Mucosa of gallbladder (tissue), 1 donor: ENCODE data around the gene MRPS16. TPM values are rescaled to one million over a fixed set of nuclear protein-coding genes. Genes with fewer than 3 reads are reported as not detected.
"Not testable (repeated sequence)": the region's sequence is repeated elsewhere in the genome, so short reads cannot be mapped to it uniquely, and the experiment has no call there.

Source experiments
- DNase-seq: peaks from one replicate; pipeline ENCODE4 v3.0.0-alpha.2; 2020; ENCODE audit warnings: low spot score
- total RNA-seq: library from RNA; stranded (reverse); gene quantifications from one replicate; pipeline ENCODE4 v1.2.1, GENCODE V29; 2021
- donor health status: DM: no; HTN: no; CAD: no.

The MRPS16 gene
- 84.2 TPM for total RNA-seq

DNA sequence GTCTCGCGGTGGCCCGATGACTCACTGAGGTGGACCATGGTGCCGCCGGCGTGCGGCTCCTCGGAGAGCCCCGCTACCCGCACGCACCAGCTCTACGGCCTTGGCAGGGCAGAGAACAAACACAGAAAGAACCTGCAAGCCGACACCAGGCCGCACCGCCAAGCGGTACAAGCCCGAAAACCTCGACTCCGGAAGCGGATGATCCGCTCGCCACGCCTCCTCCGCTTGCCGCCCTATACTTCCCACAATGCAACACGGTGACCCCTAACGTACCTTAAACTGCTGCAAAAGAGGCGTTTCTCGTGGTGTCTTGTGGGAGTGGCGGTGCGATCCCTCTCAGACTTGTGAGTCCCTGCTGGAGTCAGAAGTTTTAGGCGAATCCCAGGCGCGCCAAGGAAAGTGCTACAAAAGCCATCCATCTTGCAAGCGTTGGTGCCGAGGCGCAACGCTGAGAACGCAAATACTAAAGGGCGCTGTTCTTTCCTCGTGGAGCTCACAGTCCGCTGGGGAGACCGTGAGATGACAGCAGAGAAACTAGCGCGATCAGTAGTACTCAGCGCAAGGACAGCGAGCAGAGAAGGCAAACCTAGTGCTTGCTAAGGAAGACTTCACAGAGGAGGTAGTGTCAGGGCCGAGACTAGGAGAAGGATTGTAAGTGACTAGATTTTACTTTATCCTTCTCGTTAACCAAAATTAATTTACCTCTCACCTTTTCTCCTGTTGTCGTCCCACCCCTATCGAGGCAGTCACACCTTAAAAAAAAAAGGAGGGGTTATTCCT lies at the start of gene MRPS16:
Gene MRPS16, minus strand, starts transcription at position 200 of the 780 bp plus-strand sequence. Its CDS starts 162 bp downstream, at position 38.
- peak; percentile 97 for DNase-seq

DNA sequence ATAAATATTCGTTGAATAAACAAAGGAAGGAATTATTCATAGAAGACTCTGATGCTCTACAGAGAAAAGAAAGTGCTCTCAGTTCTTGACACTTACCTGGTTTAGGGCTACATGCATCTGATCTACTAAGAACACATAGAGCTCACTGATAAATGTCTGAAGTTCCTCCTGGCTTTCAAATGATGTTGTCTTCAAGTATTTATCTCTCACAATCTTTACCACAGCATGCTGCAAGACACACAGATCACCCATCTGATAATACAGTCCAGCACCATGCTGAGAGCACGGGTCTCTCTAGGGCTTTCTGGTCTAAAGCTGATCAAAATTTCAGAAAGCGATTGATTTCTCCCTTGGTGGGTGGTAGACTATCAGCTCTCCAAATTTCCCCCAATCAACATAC lies 44.5 kb upstream of the MRPS16 start:
- DNase-seq = no peak

DNA sequence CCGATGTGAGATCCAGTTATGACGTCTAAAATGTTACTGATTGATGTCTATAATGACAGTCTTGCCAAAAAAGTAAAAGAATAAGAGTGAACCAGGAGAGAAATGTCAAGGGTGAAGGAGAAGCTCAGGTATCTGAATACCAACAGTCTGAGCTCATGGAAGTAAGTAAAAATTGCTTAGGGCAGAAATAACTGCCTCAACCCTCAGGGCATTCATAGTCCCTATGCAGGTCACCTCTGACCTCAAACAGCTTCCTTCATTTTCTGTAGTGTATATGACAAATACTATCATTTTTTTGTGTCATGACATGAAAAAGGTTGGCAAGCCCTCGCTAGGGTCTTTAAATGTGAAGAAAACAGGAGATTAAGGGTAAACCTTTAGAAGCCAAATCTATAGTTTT lies 41.0 kb upstream of the MRPS16 start:
- no peak for DNase-seq

DNA sequence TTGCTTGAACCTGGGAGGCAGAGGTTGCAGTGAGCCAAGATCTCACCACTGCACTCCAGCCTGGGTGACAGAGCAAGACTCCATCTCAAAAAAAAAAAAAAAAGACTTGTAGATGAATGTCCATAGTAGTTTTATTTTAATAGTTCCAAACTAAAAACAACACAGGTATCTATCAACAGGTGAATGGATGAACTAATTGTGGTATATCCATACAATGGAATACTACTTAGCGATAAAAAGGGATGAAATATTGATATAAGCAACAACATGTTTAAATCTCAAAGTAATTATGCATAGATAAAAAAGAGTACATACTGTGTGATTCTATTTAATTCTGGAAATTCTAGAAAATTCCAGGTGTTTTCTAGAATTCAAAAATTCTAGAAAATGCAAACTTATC lies 37.5 kb upstream of the MRPS16 start:
- no peak for DNase-seq

DNA sequence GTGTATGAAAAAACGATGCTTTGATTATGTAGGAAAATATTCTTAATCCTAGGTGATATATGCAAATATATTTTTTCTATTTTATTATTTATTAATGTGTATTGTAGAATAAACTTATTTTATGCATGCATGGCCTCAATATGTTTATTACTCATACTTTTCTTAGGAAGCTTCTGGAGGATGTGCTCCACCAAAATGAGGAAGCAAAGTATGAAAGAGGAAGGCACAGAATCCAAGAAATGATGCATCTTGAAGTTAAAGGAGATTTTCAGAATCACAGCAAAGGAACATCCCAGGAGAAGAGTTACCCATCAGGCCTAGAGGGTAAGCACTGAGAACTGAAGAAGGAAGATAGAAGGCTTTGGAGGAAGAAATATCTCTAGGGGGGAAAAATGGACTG lies 35.0 kb upstream of the MRPS16 start:
- no peak for DNase-seq

DNA sequence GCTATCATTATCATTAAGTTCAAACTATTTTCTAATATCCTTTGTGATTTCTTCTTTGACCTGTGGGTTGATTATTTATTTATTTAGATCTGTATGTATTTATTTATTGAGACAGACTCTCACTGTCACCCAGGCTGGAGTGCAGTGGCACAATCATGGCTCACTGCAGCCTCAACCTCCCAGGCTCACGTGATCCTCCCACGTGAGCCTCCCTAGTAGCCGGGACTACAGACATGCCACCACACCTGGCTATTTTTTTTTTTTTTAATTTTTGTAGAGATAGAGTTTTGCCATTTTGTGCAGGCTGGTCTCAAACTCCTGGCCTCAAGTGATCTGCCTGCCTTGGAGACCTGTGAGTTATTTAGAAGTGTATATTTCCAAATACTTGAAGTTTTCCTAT lies 28.7 kb upstream of the MRPS16 start:
- no peak for DNase-seq

DNA sequence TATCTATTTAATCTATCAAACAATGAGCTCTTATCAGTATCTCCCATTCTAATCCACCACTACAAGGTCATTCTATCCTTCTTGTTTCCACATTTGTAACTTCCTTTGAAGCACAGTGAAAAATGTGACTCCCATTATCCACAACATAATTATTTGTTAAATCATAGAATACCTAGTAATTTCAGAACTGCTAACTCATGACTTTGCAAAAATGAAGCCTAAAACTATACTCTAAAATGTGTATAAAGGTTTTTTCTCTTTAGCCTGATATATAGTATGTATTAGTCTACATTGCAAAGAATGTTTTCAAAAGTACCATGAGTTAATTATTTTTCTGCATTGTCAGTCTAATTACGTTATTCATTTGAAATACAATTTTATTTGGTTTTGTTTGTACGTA lies 12.0 kb upstream of the MRPS16 start:
- no peak for DNase-seq

DNA sequence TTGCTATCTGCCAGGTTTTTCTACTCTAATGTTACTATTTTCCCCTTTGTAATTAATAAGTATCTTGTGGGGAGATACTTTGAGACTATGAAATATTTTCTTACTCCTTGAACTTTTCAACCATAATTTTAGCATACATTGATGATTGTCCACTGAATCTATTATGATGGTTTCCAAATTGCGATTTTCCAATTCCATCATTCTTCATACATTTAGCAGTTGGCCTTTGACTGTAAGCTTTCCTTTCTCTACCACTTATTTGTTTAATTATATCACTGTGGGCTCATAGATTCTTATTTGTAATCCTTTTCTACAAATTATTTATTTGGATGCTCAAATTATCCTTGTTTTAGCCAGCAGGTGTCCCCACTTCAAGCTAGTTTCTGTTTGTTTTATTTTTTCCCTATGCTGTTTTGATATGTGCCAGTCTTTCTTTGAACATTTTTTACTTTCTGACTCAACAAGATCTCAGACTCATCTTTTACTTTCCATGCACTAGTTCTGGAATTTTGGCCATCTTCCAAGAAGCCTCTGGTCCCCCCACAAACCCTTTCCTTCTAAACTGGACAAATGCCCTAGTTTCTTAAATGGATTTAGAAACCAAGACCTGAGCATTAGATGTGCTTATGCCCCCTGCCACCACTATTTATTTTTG lies 11.4 kb upstream of the MRPS16 start:
- DNase-seq = no peak

DNA sequence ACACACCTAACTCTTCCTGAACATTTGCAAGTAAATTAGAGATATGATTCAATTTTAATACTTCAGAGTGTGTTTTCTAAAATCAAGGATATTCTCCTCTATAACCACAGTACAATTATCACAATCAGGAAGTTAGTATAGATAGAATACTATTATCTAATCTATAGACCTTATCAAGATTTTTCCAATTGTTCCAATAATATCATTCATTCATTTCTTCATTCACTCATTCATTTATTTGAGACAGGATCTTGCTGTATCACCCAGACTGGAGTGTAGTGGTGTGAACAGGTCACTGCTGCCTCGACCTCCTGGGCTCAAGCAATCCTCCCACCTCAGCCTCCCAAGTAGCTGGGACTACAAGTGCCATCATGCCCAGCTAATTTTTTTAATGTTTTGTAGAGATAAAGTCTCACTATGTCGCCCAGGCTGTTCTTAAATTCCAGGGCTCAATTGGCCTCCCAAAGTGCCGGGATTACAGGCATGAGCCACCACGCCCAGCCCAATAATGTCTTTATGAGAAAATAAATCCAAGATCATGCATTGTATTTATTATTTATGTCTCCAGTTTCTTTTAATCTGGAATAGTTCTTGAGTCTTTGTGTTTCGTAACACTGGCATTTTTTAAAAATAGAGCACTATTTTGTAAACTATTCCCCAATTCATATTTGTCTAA lies 10.6 kb upstream of the MRPS16 start:
- no peak for DNase-seq

DNA sequence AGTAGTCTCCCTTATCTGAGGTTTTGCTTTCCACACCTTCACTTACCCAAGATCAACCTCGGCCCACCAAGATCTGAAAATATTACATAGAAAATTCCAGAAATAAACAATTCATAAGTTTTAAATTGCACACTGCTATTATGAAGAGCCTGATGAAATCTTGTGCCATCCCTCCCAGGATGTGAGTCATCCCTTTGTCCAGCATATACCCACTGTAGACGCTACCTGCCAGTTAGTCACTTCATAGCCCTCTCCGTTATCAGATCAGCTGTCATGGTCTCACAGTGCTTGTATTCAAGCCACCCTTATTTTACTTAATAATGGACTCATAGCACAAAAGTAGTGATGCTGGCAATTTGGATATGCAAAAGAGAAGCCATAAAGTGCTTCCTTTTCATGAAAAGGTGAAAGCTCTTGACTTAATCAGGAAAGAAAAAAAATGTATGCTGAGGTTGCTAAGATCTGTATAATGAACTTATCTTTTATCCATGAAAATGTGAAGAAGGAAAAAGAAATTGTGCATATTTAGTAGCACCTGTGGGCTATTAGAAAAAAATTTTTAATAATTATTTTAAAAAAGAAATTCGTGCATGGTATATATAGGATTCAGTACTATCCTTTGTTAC lies 9.8 kb upstream of the MRPS16 start:
- DNase-seq = no peak

DNA sequence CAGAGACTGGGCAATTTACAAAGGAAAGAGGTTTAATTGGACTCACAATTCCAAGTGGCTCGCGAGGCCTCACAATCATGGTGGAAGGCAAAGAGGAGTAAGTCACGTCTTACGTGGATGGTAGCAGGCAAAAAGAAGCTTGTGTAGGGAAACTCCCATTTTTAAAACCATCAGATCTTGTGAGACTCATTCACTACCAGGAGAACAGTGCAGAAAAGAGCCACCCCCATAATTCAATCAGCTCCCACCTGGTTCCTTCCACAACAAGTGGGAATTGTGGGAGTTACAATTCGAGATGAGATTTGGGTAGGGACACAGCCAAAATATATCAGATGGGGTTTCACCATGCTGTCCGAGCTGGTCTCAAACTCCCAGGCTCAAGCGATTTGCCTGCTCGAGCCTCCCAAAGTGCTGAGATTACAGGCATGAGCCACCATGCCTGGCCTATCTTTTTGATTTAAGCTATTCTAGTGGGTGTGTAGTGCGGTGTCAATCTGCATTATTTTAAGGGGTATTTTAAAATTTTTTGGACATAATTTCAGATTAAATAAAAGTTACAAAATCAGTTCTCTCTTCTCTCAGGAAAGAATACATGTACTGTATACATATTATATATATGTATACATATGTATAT lies 9.0 kb upstream of the MRPS16 start:
- no peak for DNase-seq

DNA sequence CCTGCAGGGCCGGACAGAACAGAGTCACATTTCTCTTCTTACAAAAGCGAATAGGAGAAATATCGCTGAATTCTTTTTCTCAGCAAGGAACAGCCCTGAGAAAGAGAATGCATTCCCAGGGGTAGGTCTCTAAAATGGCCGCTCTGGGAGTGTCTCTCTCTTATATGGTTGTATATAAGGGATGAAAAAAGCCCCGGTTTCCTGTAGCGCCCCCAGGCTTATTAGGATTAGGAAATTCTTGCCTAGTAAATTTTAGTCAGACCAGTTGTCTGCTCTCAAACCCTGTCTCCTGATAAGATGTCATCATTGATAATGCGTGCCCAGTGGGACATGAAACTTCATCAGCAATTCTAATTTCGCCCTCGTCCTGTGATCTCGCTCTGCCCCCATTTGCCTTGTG lies 6.2 kb upstream of the MRPS16 start:
- DNase-seq = not testable (repeated sequence)

DNA sequence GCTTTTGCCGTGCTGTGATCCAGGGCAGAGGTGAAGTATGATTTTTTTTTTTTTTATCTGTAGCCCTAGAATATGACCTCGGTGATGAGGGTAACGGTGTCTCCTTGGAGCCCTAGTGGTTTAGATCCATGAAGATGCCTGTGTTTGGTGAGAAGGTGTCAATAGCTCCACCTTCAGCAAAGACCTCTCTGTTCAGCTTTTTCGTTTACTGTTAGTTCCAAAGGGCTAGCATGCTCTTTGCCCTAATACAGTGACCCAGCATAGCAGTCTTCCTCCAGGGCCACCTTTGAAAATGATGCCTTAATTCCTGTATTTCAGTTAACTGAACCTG lies 746 bp upstream of the MRPS16 start:
- no peak for DNase-seq

DNA sequence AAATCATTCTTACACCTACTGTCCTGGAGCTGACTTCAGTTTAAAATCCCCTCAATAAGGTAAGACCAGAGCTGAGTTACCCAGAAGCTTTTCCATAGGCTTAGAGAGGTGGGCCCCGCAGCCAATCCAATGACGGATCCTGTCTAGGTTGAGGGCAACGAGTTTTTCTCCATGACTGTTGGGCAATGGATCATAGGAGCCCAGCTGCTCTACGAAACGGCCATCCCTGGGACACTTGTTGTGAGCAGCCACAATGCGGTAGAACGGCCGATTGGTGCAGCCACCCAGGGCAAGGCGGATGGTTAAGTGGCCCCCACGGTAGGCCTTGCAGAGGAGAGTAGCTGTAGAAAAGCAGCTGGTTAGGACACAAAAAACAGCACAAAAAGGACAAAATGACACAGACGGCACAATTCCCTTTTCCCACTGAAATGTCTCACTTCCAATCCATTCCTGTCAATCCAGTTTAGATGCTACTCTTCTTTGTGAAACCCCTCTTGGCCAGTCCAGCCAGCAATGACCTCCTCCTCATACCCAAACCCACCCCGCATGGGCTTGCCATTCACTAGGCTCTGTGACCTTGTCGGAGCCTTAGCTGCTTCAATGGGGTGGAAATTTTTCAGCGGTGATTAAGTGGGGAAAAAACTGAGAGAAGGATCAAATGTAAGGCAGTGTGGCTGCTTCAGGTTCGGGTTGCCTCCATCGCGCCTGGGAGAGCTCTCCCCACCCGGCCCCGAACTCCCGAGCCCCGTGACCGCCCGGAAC lies 580 bp downstream of the MRPS16 start:
- DNase-seq = no peak

DNA sequence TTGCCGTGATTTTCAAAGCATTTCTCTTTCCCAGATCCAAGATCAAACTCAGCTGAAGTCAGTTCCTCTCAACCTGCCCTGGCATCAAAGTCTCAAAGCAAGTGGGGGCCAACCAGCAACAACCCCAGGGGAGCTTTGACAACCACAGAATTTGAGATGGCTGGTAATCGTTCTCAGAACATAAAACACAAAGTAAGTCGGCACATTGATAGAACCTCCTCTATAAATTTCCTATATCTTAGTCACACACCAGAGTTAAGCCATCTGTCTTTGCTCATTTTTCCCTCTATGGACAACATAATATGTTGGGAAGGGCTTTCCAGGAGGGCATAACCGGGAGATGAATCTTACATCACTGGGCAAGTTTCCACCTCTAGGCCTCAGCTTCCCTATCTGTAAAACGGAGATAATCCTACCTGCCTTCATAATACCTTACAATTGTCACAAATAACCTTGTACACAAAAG lies 4.2 kb downstream of the MRPS16 start:
- DNase-seq = no peak

DNA sequence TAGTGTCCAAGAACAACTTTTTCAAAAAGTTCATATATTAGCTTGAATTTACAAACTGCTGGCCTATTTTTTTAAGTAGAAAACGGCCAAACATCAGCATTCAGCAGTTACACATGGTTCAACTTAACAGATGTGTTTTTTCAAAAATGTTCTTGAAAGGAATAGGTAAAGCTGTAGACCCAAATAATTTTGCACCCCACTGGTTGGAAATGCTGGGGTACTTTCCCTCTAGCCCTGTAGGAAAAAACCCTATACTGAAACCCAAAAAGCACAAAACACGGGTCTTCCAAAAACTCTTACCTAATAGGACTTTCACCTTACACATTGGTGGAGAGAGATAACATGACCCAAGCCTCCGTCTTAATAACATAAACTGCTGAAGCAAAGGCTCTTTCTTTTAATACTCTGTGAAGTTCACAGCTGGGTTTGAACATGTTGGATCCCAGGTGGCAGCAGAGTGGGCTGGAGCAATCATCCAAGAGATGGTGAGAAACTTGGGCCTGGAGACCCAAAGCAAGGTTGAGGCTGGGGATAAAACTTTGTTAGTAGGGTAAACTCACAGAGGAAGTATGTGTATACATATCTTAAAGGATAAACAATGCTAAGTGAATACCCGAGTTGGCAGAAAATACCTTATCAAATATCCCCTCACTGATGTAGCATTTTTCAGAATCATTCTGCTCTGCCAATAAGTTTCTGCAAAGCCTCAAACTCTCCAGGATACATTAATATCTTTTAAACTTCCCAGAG lies 4.8 kb downstream of the MRPS16 start:
- DNase-seq = no peak

DNA sequence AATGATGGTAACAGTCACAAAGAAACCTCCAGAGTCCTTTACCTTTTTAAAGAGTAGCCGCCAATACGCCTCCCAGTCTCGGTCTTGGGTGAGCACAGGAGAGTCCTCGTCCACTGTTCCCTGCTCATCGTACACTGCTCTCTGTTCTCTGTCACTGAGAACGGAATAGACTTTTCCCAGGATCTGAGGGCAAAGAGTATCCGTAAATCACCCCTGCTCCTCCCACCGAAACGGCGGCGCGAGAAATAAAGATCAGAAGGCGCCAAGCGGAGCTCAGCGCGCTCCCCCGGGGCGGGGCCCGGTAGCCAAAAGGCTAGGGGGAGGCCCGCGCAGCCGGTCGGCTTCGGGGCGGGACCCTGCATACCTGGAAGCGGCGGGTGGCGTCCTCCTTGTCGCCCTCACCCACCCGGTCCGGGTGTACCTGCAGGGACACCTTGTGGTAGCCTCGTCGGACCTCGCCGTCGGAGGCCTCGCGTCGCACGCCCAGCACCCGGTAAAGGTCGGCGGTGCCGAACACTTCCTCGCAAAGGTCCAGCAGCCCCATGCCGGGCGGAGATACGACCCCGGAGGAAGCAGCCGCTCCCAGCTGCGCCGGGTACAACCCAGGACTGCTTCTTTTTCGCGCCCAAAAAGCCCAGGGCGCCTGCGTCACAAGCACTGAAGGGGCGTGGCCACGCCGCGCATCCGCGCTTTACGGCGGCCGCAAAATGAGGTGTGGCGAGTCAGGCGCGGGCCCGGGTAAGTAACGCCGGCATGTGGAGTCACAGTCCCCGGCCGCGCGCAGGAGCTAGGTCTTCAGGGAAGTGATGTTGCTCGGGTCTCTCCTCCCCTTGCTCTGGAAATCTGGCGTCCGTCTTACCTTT lies 5.6 kb downstream of the MRPS16 start, which contains the start of gene DNAJC9:
Gene DNAJC9, minus strand, starts transcription at position 610 of the 863 bp plus-strand sequence. Its CDS starts 66 bp downstream, at position 544.
- DNase-seq = peak; percentile 99

DNA sequence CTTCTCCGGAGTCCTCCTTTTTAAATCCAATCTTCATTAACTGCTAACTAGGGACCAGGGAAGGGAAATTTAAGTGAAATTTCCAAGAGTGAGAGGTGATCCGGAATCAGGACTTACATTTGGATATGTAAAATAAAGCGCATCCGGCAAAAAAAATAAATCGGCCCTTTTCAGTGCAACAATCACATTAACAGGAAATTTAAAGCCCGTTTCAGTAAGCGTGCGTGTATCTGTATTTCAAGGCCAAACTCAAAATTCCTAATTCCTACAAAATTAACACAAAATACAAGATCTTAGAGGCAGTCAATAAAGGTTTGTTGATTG lies 6.2 kb downstream of the MRPS16 start:
- DNase-seq = no peak

DNA sequence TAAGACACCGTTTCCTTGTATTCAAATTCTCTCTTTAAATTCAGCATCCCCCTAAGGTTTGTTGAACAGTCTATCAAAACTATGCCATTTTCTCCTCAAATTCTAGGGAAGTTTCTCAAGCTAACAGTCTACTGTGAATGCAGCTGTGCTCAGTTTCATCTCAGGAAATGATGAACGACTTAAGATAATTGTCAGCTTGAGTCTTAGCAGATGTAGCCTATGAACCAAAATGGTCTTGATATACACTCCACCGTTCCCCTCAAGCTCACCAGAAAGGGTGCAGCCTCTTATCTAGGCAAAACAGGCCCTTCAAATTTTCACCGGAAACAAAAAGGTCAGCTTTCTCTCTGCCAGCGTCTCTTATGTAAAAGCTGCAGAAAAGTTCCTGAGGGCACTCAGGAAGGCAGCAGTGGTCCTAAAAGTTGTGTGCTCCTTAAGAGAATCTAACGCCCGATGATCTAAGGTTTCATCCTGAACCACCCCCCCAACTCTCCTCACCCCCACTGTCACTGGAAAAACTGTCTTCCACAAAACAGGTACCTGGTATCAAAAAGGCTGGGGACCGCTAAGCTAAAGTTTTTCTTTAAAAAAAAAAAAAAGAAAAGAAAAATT lies 7.5 kb downstream of the MRPS16 start:
- no peak for DNase-seq
